Measurements from ENCODE around the gene C2orf68.

C2orf68 gene

GRCh38 chr2:85591563-85591962, 20.3 kb downstream of the C2orf68 start:
- H3K4me3 ChIP-seq, result no peak overlapping the region
- no peaks in the 10 kb centered on the region for H3K9me3 ChIP-seq (ENCODE audit: low read depth, low read length)
- TF ChIP-seq POLR2AphosphoS5 (IDR thresholded peaks at IDR 0.05; ENCODE audit: borderline replicate concordance, low read depth, low read length) (no peak), EZH2 (IDR thresholded peaks at IDR 0.05) (no peak), FOXP2 (optimal IDR thresholded peaks at IDR 0.05; ENCODE audit: control extremely low read depth, extremely low read length, insufficient read depth) (no peak)
- no peak overlapping the region for H3K27ac ChIP-seq
- no peaks in the 10 kb centered on the region; the same call in 1 of the 2 replicates for H3K36me3 ChIP-seq (ENCODE audit: insufficient read depth, low read length)
- H3K9ac ChIP-seq (ENCODE audit: insufficient read length), result no peak overlapping the region
- DNase-seq (ENCODE audit: low read depth, low spot score), result no peak

- TF ChIP-seq FOXP2 (optimal IDR thresholded peaks at IDR 0.05; ENCODE audit: control extremely low read depth, extremely low read length, insufficient read depth) (no peak), EZH2 (IDR thresholded peaks at IDR 0.05) (no peak), POLR2AphosphoS5 (IDR thresholded peaks at IDR 0.05; ENCODE audit: borderline replicate concordance, low read depth, low read length) (no peak)
Measured at GRCh38 chr2:85590950-85591349, 20.9 kb downstream of the C2orf68 start.

GRCh38 chr2:85589982-85590791, 21.7 kb downstream of the C2orf68 start:
- Histone ChIP-seq H3K9me3 (ENCODE audit: low read depth, low read length) (no peaks in the 10 kb centered on the region), H3K27ac (no peak overlapping the region), H3K4me3 (no peak overlapping the region), H3K36me3 (ENCODE audit: insufficient read depth, low read length) (no peaks in the 10 kb centered on the region), H3K9ac (ENCODE audit: insufficient read length) (no peak overlapping the region)
- no peak for TF ChIP-seq POLR2AphosphoS5 (IDR thresholded peaks at IDR 0.05; ENCODE audit: borderline replicate concordance, low read depth, low read length)
- no peak for TF ChIP-seq FOXP2 (optimal IDR thresholded peaks at IDR 0.05; ENCODE audit: control extremely low read depth, extremely low read length, insufficient read depth)
- no peak for DNase-seq (ENCODE audit: low read depth, low spot score)

More at GRCh38 chr2:85590950-85591349, 20.9 kb downstream of the C2orf68 start:
- no peak for DNase-seq (ENCODE audit: low read depth, low spot score)
- no peak overlapping the region for H3K9ac ChIP-seq (ENCODE audit: insufficient read length)
- H3K27ac ChIP-seq, result no peak overlapping the region
- H3K9me3 ChIP-seq (ENCODE audit: low read depth, low read length), result no peaks in the 10 kb centered on the region
- H3K36me3 ChIP-seq (ENCODE audit: insufficient read depth, low read length), result no peaks in the 10 kb centered on the region
- no peak overlapping the region for H3K4me3 ChIP-seq

- H3K4me3 ChIP-seq, result no peak overlapping the region
- H3K36me3 ChIP-seq (ENCODE audit: insufficient read depth, low read length), result no peaks in the 10 kb centered on the region
- H3K9me3 ChIP-seq (ENCODE audit: low read depth, low read length), result no peaks in the 10 kb centered on the region
- TF ChIP-seq FOXP2 (optimal IDR thresholded peaks at IDR 0.05; ENCODE audit: control extremely low read depth, extremely low read length, insufficient read depth) (no peak), EZH2 (IDR thresholded peaks at IDR 0.05) (no peak), POLR2AphosphoS5 (IDR thresholded peaks at IDR 0.05; ENCODE audit: borderline replicate concordance, low read depth, low read length) (no peak)
- H3K27ac ChIP-seq, result no peak overlapping the region
- no peak overlapping the region for H3K9ac ChIP-seq (ENCODE audit: insufficient read length)
- no peak for DNase-seq (ENCODE audit: low read depth, low spot score)
Measured at GRCh38 chr2:85589181-85589580, 22.7 kb downstream of the C2orf68 start.

- no peaks in the 10 kb centered on the region for H3K36me3 ChIP-seq (ENCODE audit: insufficient read depth, low read length)
- no peaks in the 10 kb centered on the region for H3K9me3 ChIP-seq (ENCODE audit: low read depth, low read length)
- TF ChIP-seq POLR2AphosphoS5 (IDR thresholded peaks at IDR 0.05; ENCODE audit: borderline replicate concordance, low read depth, low read length) (no peak), FOXP2 (optimal IDR thresholded peaks at IDR 0.05; ENCODE audit: control extremely low read depth, extremely low read length, insufficient read depth) (no peak), EZH2 (IDR thresholded peaks at IDR 0.05) (no peak)
- H3K9ac ChIP-seq (ENCODE audit: insufficient read length), result no peak overlapping the region
- no peak overlapping the region for H3K27ac ChIP-seq
- H3K4me3 ChIP-seq, result no peak overlapping the region
- DNase-seq (ENCODE audit: low read depth, low spot score), result no peak
Measured at GRCh38 chr2:85588645-85589044, 23.2 kb downstream of the C2orf68 start.

GRCh38 chr2:85588236-85588635, 23.6 kb downstream of the C2orf68 start:
- no peak for DNase-seq (ENCODE audit: low read depth, low spot score)
- Histone ChIP-seq H3K4me3 (no peak overlapping the region), H3K9me3 (ENCODE audit: low read depth, low read length) (no peaks in the 10 kb centered on the region), H3K9ac (ENCODE audit: insufficient read length) (no peak overlapping the region), H3K36me3 (ENCODE audit: insufficient read depth, low read length) (no peaks in the 10 kb centered on the region), H3K27ac (no peak overlapping the region)
- no peak for TF ChIP-seq FOXP2 (optimal IDR thresholded peaks at IDR 0.05; ENCODE audit: control extremely low read depth, extremely low read length, insufficient read depth)

- no peak for DNase-seq (ENCODE audit: low read depth, low spot score)
Measured at GRCh38 chr2:85585781-85586105, 26.1 kb downstream of the C2orf68 start.

GRCh38 chr2:85584857-85585780, 26.7 kb downstream of the C2orf68 start:
- no peak overlapping the region for H3K4me3 ChIP-seq
- no peak overlapping the region for H3K9ac ChIP-seq (ENCODE audit: insufficient read length)
- no peaks in the 10 kb centered on the region for H3K9me3 ChIP-seq (ENCODE audit: low read depth, low read length)
- H3K27ac ChIP-seq, result no peak overlapping the region
- no peak for DNase-seq (ENCODE audit: low read depth, low spot score)
- TF ChIP-seq POLR2AphosphoS5 (IDR thresholded peaks at IDR 0.05; ENCODE audit: borderline replicate concordance, low read depth, low read length) (no peak), EZH2 (IDR thresholded peaks at IDR 0.05) (no peak), FOXP2 (optimal IDR thresholded peaks at IDR 0.05; ENCODE audit: control extremely low read depth, extremely low read length, insufficient read depth) (no peak)
- no peaks in the 10 kb centered on the region for H3K36me3 ChIP-seq (ENCODE audit: insufficient read depth, low read length)

More at GRCh38 chr2:85585781-85586105, 26.1 kb downstream of the C2orf68 start:
- H3K27ac ChIP-seq, result no peak overlapping the region
- no peaks in the 10 kb centered on the region for H3K36me3 ChIP-seq (ENCODE audit: insufficient read depth, low read length)
- no peaks in the 10 kb centered on the region for H3K9me3 ChIP-seq (ENCODE audit: low read depth, low read length)
- H3K4me3 ChIP-seq, result no peak overlapping the region
- H3K9ac ChIP-seq (ENCODE audit: insufficient read length), result no peak overlapping the region
- TF ChIP-seq POLR2AphosphoS5 (IDR thresholded peaks at IDR 0.05; ENCODE audit: borderline replicate concordance, low read depth, low read length) (no peak), FOXP2 (optimal IDR thresholded peaks at IDR 0.05; ENCODE audit: control extremely low read depth, extremely low read length, insufficient read depth) (no peak), EZH2 (IDR thresholded peaks at IDR 0.05) (no peak)

All from SK-N-MC (cell line).